ENCODE results near the gene PRKAG3.

DNA sequence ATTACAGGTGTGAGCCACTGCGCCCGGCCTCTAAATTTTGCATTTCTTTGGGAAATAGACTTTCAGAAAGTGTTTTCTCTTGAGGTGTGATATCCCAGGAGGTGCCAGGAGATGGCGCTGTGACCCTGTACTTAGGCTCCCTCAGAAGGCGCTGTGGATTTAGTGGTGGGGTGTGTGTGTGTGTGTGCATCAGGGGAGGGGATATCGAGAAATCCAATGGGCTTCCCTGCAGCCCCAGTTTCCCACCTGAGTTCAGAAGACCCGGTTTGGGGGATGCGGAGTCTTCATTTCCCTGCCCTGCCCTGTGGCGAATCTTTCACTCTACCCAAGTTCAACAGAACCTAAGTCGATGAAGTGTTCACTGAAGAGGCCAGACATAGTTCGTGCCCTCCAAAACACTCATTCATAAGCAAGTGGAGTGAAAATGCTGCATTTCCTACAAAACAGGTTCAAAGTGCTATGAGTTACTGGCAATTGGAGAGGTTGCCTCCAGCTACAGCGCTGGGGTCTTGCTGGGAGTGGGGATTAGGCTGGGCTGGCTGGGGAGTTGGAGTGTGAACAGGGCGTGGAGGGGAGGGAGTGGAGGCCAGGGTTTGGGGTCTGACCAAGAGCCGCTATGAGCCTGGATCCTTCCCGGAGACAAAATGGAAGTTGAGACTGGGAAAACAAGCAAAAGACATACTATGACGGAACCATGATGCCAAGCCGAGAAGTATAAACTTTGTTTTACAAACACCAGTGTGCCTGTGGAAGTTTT, 21.5 kb upstream of the PRKAG3 start:
- TF ChIP-seq, protein P1, sequence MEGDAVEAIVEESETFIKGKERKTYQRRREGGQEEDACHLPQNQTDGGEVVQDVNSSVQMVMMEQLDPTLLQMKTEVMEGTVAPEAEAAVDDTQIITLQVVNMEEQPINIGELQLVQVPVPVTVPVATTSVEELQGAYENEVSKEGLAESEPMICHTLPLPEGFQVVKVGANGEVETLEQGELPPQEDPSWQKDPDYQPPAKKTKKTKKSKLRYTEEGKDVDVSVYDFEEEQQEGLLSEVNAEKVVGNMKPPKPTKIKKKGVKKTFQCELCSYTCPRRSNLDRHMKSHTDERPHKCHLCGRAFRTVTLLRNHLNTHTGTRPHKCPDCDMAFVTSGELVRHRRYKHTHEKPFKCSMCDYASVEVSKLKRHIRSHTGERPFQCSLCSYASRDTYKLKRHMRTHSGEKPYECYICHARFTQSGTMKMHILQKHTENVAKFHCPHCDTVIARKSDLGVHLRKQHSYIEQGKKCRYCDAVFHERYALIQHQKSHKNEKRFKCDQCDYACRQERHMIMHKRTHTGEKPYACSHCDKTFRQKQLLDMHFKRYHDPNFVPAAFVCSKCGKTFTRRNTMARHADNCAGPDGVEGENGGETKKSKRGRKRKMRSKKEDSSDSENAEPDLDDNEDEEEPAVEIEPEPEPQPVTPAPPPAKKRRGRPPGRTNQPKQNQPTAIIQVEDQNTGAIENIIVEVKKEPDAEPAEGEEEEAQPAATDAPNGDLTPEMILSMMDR (IDR thresholded peaks at IDR 0.05), result peak in 3 of 4 experiments; percentile 55 to 72 (median 59)
- TF ChIP-seq POLR2AphosphoS5 (IDR thresholded peaks at IDR 0.05) (no peak), EP300 (IDR thresholded peaks at IDR 0.05) (no peak), POLR2A (IDR thresholded peaks at IDR 0.05) (no peak)
